Neuronal stem cell (in vitro differentiated cells): ENCODE results near the gene SPDYA.

Source experiments
- DNase-seq: peaks from one replicate; pipeline ENCODE4 v3.0.0-alpha.2; 2013; ENCODE audit warnings: low spot score
- H2AFZ ChIP-seq: one replicate; pipeline ENCODE4 v1.6.1; 2013; ENCODE audit warnings: mild to moderate bottlenecking, low read length, inconsistent platforms
- H2AK5ac ChIP-seq: 2 replicates; pipeline ENCODE4 v1.6.1; 2013; ENCODE audit warnings: low read depth, mild to moderate bottlenecking, inconsistent platforms, low read length, moderate library complexity, mixed read lengths
- H2BK120ac ChIP-seq: 2 replicates; pipeline ENCODE4 v1.6.1; 2013; ENCODE audit warnings: low read depth, mild to moderate bottlenecking, inconsistent platforms, low read length, moderate library complexity, mixed read lengths
- H2BK12ac ChIP-seq: one replicate; pipeline ENCODE4 v1.6.1; 2013; ENCODE audit warnings: low read length, inconsistent platforms
- H2BK15ac ChIP-seq: 2 replicates; pipeline ENCODE4 v1.6.1; 2013; ENCODE audit warnings: mild to moderate bottlenecking, low read length, inconsistent platforms, mixed read lengths
- H2BK5ac ChIP-seq: one replicate; pipeline ENCODE4 v1.6.1; 2013; ENCODE audit warnings: inconsistent platforms, mild to moderate bottlenecking, low read length, moderate library complexity
- H3K14ac ChIP-seq: one replicate; pipeline ENCODE4 v1.6.1; 2013; ENCODE audit warnings: low read length, inconsistent platforms
- H3K18ac ChIP-seq: 2 replicates; pipeline ENCODE4 v1.6.1; 2013; ENCODE audit warnings: low read length, inconsistent platforms
- H3K23ac ChIP-seq: 2 replicates; pipeline ENCODE4 v1.6.1; 2013; ENCODE audit warnings: low read depth, mild to moderate bottlenecking, mixed read lengths, low read length, inconsistent platforms; ENCODE audit not compliant: poor library complexity
- H3K27ac ChIP-seq: replicated peaks from 3 replicates; pipeline ENCODE4 v1.5.1; 2013; ENCODE audit warnings: low read length, inconsistent platforms
- H3K27me3 ChIP-seq, 3 experiments: 2 replicates each; pipeline ENCODE4 v1.6.1; 2013; ENCODE audit warnings: low read length in 3 of 3, mild to moderate bottlenecking in 2 of 3, inconsistent platforms in 1 of 3, low read depth in 1 of 3, mixed read lengths in 1 of 3, moderate library complexity in 1 of 3; ENCODE audit not compliant: control insufficient read depth in 3 of 3, insufficient read depth in 3 of 3
- H3K36me3 ChIP-seq, 2 donors: replicated peaks in 1 of 2; 2 replicates each; pipeline ENCODE4 v1.6.1; 2013; ENCODE audit warnings: low read length in 2 of 2; ENCODE audit not compliant: control insufficient read depth in 2 of 2, insufficient read depth in 2 of 2
- H3K4ac ChIP-seq: 2 replicates; pipeline ENCODE4 v1.6.1; 2013; ENCODE audit warnings: inconsistent platforms, mild to moderate bottlenecking, low read length, moderate library complexity
- H3K4me1 ChIP-seq, 2 donors: 1 replicate in 1 of 2; 2 replicates in 1 of 2; pipeline ENCODE4 v1.6.1; 2013; ENCODE audit warnings: low read length in 2 of 2, low read depth in 1 of 2; ENCODE audit not compliant: control insufficient read depth in 2 of 2, insufficient read depth in 1 of 2
- H3K4me2 ChIP-seq: one replicate; pipeline ENCODE4 v1.6.1; 2013; ENCODE audit warnings: mild to moderate bottlenecking, low read length, inconsistent platforms; ENCODE audit not compliant: insufficient read depth, poor library complexity, severe bottlenecking
- H3K4me3 ChIP-seq, 2 donors: 2 replicates each; pipeline ENCODE4 v1.5.1; 2013; ENCODE audit warnings: low read length in 2 of 2, mild to moderate bottlenecking in 2 of 2, inconsistent platforms in 1 of 2, moderate library complexity in 1 of 2
- H3K79me1 ChIP-seq: one replicate; pipeline ENCODE4 v1.6.1; 2013; ENCODE audit warnings: low read depth, mild to moderate bottlenecking, inconsistent platforms, low read length, moderate library complexity
- H3K9ac ChIP-seq: one replicate; pipeline ENCODE4 v1.6.1; 2013; ENCODE audit warnings: mild to moderate bottlenecking, low read depth, low read length, inconsistent platforms; ENCODE audit not compliant: poor library complexity
- H3K9me3 ChIP-seq, 2 donors: replicated peaks in 1 of 2; 2 replicates each; pipeline versions ENCODE3 to v1.6.1; 2013; ENCODE audit warnings: low read length in 2 of 2, mild to moderate bottlenecking in 2 of 2, inconsistent platforms in 1 of 2, low read depth in 1 of 2, mixed read lengths in 1 of 2, moderate library complexity in 1 of 2; ENCODE audit not compliant: control insufficient read depth in 2 of 2, insufficient read depth in 1 of 2
- H4K8ac ChIP-seq: one replicate; pipeline ENCODE4 v1.6.1; 2013; ENCODE audit warnings: low read depth, mild to moderate bottlenecking, inconsistent platforms, low read length, moderate library complexity
- H4K91ac ChIP-seq: one replicate; pipeline ENCODE4 v1.6.1; 2013; ENCODE audit warnings: low read length, low read depth, mild to moderate bottlenecking, inconsistent platforms; ENCODE audit not compliant: poor library complexity
- WGBS, 2 donors: extraction: QIAGEN DNeasy Blood & Tissue Kit; methylation state at CpG; one replicate each; pipeline ENCODE4 v1.1.7; 2013; ENCODE audit warnings: missing lambda C conversion rate in 2 of 2, mixed read lengths in 1 of 2; ENCODE audit not compliant: insufficient read length in 2 of 2, insufficient replicate concordance in 1 of 2; ENCODE audit errors: extremely low coverage in 2 of 2; 5-methylcytosine and 5-hydroxymethylcytosine counted together

SPDYA gene

GRCh38 chr2:28766070-28766469, 44.6 kb upstream of the SPDYA start:
- Histone ChIP-seq H3K79me1 (peaks cover 6% of the 10 kb centered on the region), H2BK12ac (no peak overlapping the region), H3K4me2 (no peak overlapping the region), H3K4ac (no peak overlapping the region), H2AK5ac (no peak overlapping the region), H3K4me3 (no peak overlapping the region), H2BK15ac (no peak overlapping the region), H4K8ac (no peak overlapping the region), H2BK120ac (no peak overlapping the region), H3K36me3 (peaks cover 2 to 60% of the 10 kb centered on the region in 2 donors), H3K27ac (no peak overlapping the region), H2AFZ (no peak overlapping the region), H3K9me3 (peaks cover 0 to 35% of the 10 kb centered on the region in 2 donors), H3K9ac (no peak overlapping the region), H3K18ac (no peak overlapping the region), H2BK5ac (no peak overlapping the region), H3K14ac (no peak overlapping the region), H4K91ac (no peak overlapping the region), H3K27me3 (no peaks in the 10 kb centered on the region), H3K23ac (no peak overlapping the region), H3K4me1 (no peaks in the 10 kb centered on the region)
- no peak for DNase-seq
- no CpG with 5 or more reads among the region's 2 CpGs for WGBS, 2 donors

GRCh38 chr2:28767337-28767736, 43.3 kb upstream of the SPDYA start:
- H3K27me3 ChIP-seq = no peaks in the 10 kb centered on the region
- no peak overlapping the region for H4K8ac ChIP-seq
- H2AFZ ChIP-seq = no peak overlapping the region
- no peak overlapping the region for H3K4me2 ChIP-seq
- no peak overlapping the region for H3K23ac ChIP-seq
- no peak overlapping the region for H3K18ac ChIP-seq
- H3K36me3 ChIP-seq = peaks cover 2 to 51% of the 10 kb centered on the region in 2 donors
- no peak for DNase-seq
- H2BK12ac ChIP-seq = no peak overlapping the region
- H4K91ac ChIP-seq = no peak overlapping the region
- no peak overlapping the region for H2BK120ac ChIP-seq
- no peaks in the 10 kb centered on the region for H3K4me1 ChIP-seq
- H3K27ac ChIP-seq = no peak overlapping the region
- H3K4me3 ChIP-seq = no peak overlapping the region
- H2BK5ac ChIP-seq = no peak overlapping the region
- H3K79me1 ChIP-seq = peaks cover 6% of the 10 kb centered on the region
- H3K9me3 ChIP-seq = peaks cover 0 to 35% of the 10 kb centered on the region in 2 donors
- no peak overlapping the region for H3K4ac ChIP-seq
- H3K14ac ChIP-seq = no peak overlapping the region
- H3K9ac ChIP-seq = no peak overlapping the region
- H2AK5ac ChIP-seq = no peak overlapping the region
- no peak overlapping the region for H2BK15ac ChIP-seq
- WGBS, 2 donors = no CpG with 5 or more reads among the region's 3 CpGs

DNA sequence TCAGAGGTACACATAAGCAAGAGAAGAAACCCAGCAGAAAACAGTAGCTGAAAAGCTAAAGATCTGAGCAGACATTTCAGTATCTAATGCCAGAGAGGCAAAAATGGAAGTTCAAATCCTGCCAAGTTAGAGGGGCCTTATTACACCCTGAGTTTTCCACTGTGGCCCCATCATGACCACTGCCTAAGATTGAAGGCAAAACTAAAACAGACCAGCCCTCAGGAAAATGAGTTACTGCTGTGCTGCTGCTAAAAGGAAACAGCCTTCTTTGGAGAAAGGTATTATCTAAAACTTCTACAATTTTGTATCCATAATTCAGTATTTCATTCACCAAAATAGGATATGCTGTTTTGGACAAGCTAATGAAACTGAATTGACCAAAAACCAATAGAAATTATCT, 42.2 kb upstream of the SPDYA start:
- Histone ChIP-seq H3K9me3 (peaks cover 0 to 35% of the 10 kb centered on the region in 2 donors), H3K23ac (no peak overlapping the region), H3K27me3 (no peaks in the 10 kb centered on the region), H3K4me3 (no peak overlapping the region), H2AK5ac (no peak overlapping the region), H3K4ac (no peak overlapping the region), H3K36me3 (peaks cover 2 to 47% of the 10 kb centered on the region in 2 donors), H3K9ac (no peak overlapping the region), H3K27ac (no peak overlapping the region), H3K14ac (no peak overlapping the region), H3K18ac (no peak overlapping the region), H2BK15ac (no peak overlapping the region), H2BK5ac (no peak overlapping the region), H4K91ac (no peak overlapping the region), H3K79me1 (peaks cover 6% of the 10 kb centered on the region), H2BK120ac (no peak overlapping the region), H2AFZ (no peak overlapping the region), H3K4me1 (no peaks in the 10 kb centered on the region), H2BK12ac (no peak overlapping the region), H4K8ac (no peak overlapping the region), H3K4me2 (no peak overlapping the region)
- DNase-seq = no peak

- Histone ChIP-seq H3K4me3 (no peak overlapping the region), H3K9me3 (peaks cover 0 to 35% of the 10 kb centered on the region in 2 donors), H2BK15ac (no peak overlapping the region), H3K9ac (no peak overlapping the region), H3K79me1 (peaks cover 4% of the 10 kb centered on the region), H3K4me2 (no peak overlapping the region), H3K14ac (no peak overlapping the region), H3K4me1 (no peaks in the 10 kb centered on the region), H3K4ac (no peak overlapping the region), H3K27me3 (no peaks in the 10 kb centered on the region), H3K36me3 (peaks cover 2 to 47% of the 10 kb centered on the region in 2 donors), H4K8ac (no peak overlapping the region), H3K23ac (no peak overlapping the region), H4K91ac (no peak overlapping the region), H2BK5ac (no peak overlapping the region), H2AK5ac (no peak overlapping the region), H2AFZ (no peak overlapping the region), H3K18ac (no peak overlapping the region), H2BK120ac (no peak overlapping the region), H2BK12ac (no peak overlapping the region), H3K27ac (no peak overlapping the region)
- WGBS, 2 donors = no CpG with 5 or more reads among the region's 5 CpGs
- no peak for DNase-seq
Observed at GRCh38 chr2:28768952-28769351, 41.7 kb upstream of the SPDYA start.
